ENCODE results near the gene NHERF1. TPM values are rescaled to one million over a fixed set of nuclear protein-coding genes. Genes with fewer than 3 reads are reported as not detected.

Gene NHERF1
- total RNA-seq, 2 donors from 2014 or later = 84.1 to 133 TPM

GRCh38 chr17:74757502-74757901 is 9.1 kb downstream of the NHERF1 start:
- Histone ChIP-seq H3K36me3 (no peaks in the 10 kb centered on the region), H3K9me3 (no peaks in the 10 kb centered on the region), H3K4me3 (no peak overlapping the region), H3K27ac (peak overlapping the region; percentile 90 to 91), H3K4me1 (replicated peaks) (peaks cover 54% of the 10 kb centered on the region), H3K27me3 (replicated peaks; ENCODE audit: insufficient read depth) (no peaks in the 10 kb centered on the region)
- intact Hi-C loops (cut with DNase I) = loop anchor here (5.0 kb wide), 1 partner anchor 530 kb away; no protein-coding TSS in a partner anchor
- 26% methylated on average over 3 of the region's 3 CpGs for WGBS
- peak; percentile 51 for DNase-seq (ENCODE audit: low spot score)
- TF ChIP-seq POLR2AphosphoS5 (IDR thresholded peaks at IDR 0.05) = no peak
- no peak for TF ChIP-seq POLR2A (IDR thresholded peaks at IDR 0.05)
- no peak for TF ChIP-seq CTCF (IDR thresholded peaks at IDR 0.05)

GRCh38 chr17:74757931-74758847 is 9.8 kb downstream of the NHERF1 start:
- peak overlapping the region; percentile 90 to 91 for H3K27ac ChIP-seq
- peak; percentile 84 for DNase-seq (ENCODE audit: low spot score)

GRCh38 chr17:74758848-74759168 is 10.4 kb downstream of the NHERF1 start:
- DNase-seq (ENCODE audit: low spot score) = peak; percentile 55
- Histone ChIP-seq H3K4me3 (no peak overlapping the region), H3K9me3 (no peaks in the 10 kb centered on the region), H3K27me3 (replicated peaks; ENCODE audit: insufficient read depth) (no peaks in the 10 kb centered on the region), H3K27ac (peak overlapping the region; percentile 90 to 91), H3K36me3 (no peaks in the 10 kb centered on the region), H3K4me1 (replicated peaks) (peaks cover 60% of the 10 kb centered on the region)
- 50% methylated on average over 2 of the region's 2 CpGs for WGBS
- no peak for TF ChIP-seq CTCF (IDR thresholded peaks at IDR 0.05)
- peak; percentile 18 for TF ChIP-seq POLR2AphosphoS5 (IDR thresholded peaks at IDR 0.05)
- intact Hi-C loops (cut with DNase I) = loop anchor here (5.0 kb wide), 1 partner anchor 532 kb away; no protein-coding TSS in a partner anchor

More at GRCh38 chr17:74757931-74758847, 9.8 kb downstream of the NHERF1 start:
- WGBS = 28% methylated on average over 26 of the region's 26 CpGs
- intact Hi-C loops (cut with DNase I) = loop anchor here (5.0 kb wide), 1 partner anchor 531 kb away; no protein-coding TSS in a partner anchor
- no peak overlapping the region for H3K4me3 ChIP-seq
- H3K4me1 ChIP-seq (replicated peaks) = peaks cover 59% of the 10 kb centered on the region
- TF ChIP-seq POLR2A (IDR thresholded peaks at IDR 0.05) = no peak
- no peak for TF ChIP-seq CTCF (IDR thresholded peaks at IDR 0.05)
- peak; percentile 29 for TF ChIP-seq POLR2AphosphoS5 (IDR thresholded peaks at IDR 0.05)
- no peaks in the 10 kb centered on the region for H3K9me3 ChIP-seq
- H3K36me3 ChIP-seq = no peaks in the 10 kb centered on the region
- H3K27me3 ChIP-seq (replicated peaks; ENCODE audit: insufficient read depth) = no peaks in the 10 kb centered on the region

- H3K4me1 ChIP-seq (replicated peaks) = peaks cover 60% of the 10 kb centered on the region
- H3K4me3 ChIP-seq = no peak overlapping the region
- H3K9me3 ChIP-seq = no peaks in the 10 kb centered on the region
- no peaks in the 10 kb centered on the region for H3K36me3 ChIP-seq
- no peak for DNase-seq (ENCODE audit: low spot score)
- 60% methylated on average over 9 of the region's 9 CpGs for WGBS
- no peak for TF ChIP-seq POLR2A (IDR thresholded peaks at IDR 0.05)
- no peaks in the 10 kb centered on the region for H3K27me3 ChIP-seq (replicated peaks; ENCODE audit: insufficient read depth)
- H3K27ac ChIP-seq = peak overlapping the region; percentile 90 to 91
- intact Hi-C loops (cut with DNase I) = loop anchor here (5.0 kb wide), 1 partner anchor 532 kb away; no protein-coding TSS in a partner anchor
Measured at GRCh38 chr17:74759243-74759801, 10.9 kb downstream of the NHERF1 start.

- Histone ChIP-seq H3K9me3 (no peaks in the 10 kb centered on the region), H3K27ac (peak overlapping the region; percentile 90 to 91), H3K4me1 (replicated peaks) (peaks cover 60% of the 10 kb centered on the region), H3K36me3 (no peaks in the 10 kb centered on the region), H3K27me3 (replicated peaks; ENCODE audit: insufficient read depth) (no peaks in the 10 kb centered on the region), H3K4me3 (no peak overlapping the region)
- peak; percentile 85 for DNase-seq (ENCODE audit: low spot score)
- WGBS = 54% methylated on average over 10 of the region's 10 CpGs
- TF ChIP-seq CTCF (IDR thresholded peaks at IDR 0.05) = no peak
- peak; percentile 81 for TF ChIP-seq POLR2AphosphoS5 (IDR thresholded peaks at IDR 0.05)
- TF ChIP-seq POLR2A (IDR thresholded peaks at IDR 0.05) = no peak
- intact Hi-C loops (cut with DNase I) = loop anchor here (5.0 kb wide), 1 partner anchor 533 kb away; no protein-coding TSS in a partner anchor
Measured at GRCh38 chr17:74759941-74760340, 11.5 kb downstream of the NHERF1 start.

All from prostate gland (tissue), 2 donors.